ENCODE results near the gene SEC23A.

DNA sequence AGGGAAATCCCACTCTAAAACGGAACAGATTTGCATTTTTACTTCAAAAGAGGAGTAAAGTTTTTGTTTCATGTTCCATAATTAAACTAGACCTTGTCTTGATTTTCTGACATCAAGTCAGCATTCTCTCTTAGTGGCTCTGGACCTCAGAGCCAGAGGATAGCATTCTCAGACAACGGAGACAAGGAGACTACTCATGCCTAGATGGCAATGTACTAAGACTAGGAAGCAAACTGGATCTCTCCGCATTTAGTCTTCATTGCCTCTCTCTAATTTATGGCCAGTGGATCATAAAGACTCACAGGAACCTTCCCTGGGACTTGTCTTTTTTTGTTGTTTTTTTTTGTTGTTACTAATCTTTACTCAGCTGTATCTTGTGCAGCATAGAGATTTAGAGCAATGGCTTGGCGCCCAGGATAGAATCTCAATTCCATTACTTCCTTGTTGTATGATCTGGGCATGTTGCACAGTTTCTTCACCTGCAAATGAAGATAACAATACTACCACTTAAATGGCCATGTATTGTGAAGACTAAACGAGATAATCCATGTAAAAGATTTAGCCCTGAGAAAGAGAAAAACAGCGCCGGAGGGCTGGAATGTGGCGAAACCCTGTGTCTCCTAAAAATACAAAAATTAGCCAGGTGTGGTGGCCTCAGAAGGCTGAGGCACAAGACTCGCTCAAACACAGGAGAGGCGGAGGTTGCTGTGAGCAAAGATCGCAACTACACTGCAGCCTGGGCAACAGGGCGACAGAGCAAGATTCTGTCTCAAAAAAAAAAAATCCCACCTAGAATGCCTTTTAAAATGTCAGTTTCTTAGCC, 7.1 kb upstream of the SEC23A start:
- TF ChIP-seq, protein P1, sequence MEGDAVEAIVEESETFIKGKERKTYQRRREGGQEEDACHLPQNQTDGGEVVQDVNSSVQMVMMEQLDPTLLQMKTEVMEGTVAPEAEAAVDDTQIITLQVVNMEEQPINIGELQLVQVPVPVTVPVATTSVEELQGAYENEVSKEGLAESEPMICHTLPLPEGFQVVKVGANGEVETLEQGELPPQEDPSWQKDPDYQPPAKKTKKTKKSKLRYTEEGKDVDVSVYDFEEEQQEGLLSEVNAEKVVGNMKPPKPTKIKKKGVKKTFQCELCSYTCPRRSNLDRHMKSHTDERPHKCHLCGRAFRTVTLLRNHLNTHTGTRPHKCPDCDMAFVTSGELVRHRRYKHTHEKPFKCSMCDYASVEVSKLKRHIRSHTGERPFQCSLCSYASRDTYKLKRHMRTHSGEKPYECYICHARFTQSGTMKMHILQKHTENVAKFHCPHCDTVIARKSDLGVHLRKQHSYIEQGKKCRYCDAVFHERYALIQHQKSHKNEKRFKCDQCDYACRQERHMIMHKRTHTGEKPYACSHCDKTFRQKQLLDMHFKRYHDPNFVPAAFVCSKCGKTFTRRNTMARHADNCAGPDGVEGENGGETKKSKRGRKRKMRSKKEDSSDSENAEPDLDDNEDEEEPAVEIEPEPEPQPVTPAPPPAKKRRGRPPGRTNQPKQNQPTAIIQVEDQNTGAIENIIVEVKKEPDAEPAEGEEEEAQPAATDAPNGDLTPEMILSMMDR (IDR thresholded peaks at IDR 0.05; ENCODE audit: extremely low read depth in 1 of 2, insufficient read depth in 1 of 2, low read depth in 1 of 2, low read length in 2 of 2) = no peak
- no peak for TF ChIP-seq POLR2AphosphoS5 (IDR thresholded peaks at IDR 0.05; ENCODE audit: insufficient read depth, low read depth, low read length)
- TF ChIP-seq FOS (IDR thresholded peaks at IDR 0.05; ENCODE audit: borderline replicate concordance, insufficient read depth, low read length) = no peak
- no peak for TF ChIP-seq POLR2A (IDR thresholded peaks at IDR 0.05; ENCODE audit: low read depth, low read length)
